Muscle layer of colon (tissue), 2 donors: ENCODE results near the gene SPRTN.
"Not testable (repeated sequence)": the region's sequence is repeated elsewhere in the genome, so short reads cannot be mapped to it uniquely, and the experiment has no call there.

Experiments
- H3K27ac ChIP-seq: one replicate; pipeline ENCODE4 v1.7.0; 2013; ENCODE audit warnings: low read depth, mild to moderate bottlenecking, low read length, moderate library complexity
- H3K27me3 ChIP-seq, 2 donors: one replicate each; pipeline ENCODE4 v1.7.0; 2013; ENCODE audit warnings: low read length in 2 of 2, mild to moderate bottlenecking in 2 of 2; ENCODE audit not compliant: insufficient read depth in 2 of 2, control insufficient read depth in 1 of 2
- H3K36me3 ChIP-seq: one replicate; pipeline ENCODE4 v1.7.0; 2013; ENCODE audit warnings: mild to moderate bottlenecking, low read length; ENCODE audit not compliant: insufficient read depth
- H3K4me1 ChIP-seq: one replicate; pipeline ENCODE4 v1.7.0; 2013; ENCODE audit warnings: mild to moderate bottlenecking, low read length; ENCODE audit not compliant: insufficient read depth
- H3K4me3 ChIP-seq, 2 donors: one replicate each; pipeline ENCODE4 v1.7.0; 2013; ENCODE audit warnings: low read length in 2 of 2, low read depth in 1 of 2, mild to moderate bottlenecking in 1 of 2, moderate library complexity in 1 of 2
- H3K9ac ChIP-seq: one replicate; pipeline ENCODE4 v1.7.0; 2013; ENCODE audit warnings: low read length
- H3K9me3 ChIP-seq: one replicate; pipeline ENCODE4 v1.7.0; 2013; ENCODE audit warnings: mild to moderate bottlenecking, low read length
- donor health status: abdominal sarcoma.
- donor health status: Adenocarcinoma of cecum.

Gene SPRTN

GRCh38 chr1:231337472-231338269 is 422 bp upstream of the SPRTN start, which contains the start of gene EXOC8:
Gene EXOC8, minus strand, starts transcription at chr1:231337852. Its CDS starts 107 bp downstream, at chr1:231337745.
- Histone ChIP-seq H3K27me3 (no peaks in the 10 kb centered on the region), H3K4me3 (peak within 1 kb of the TSS; percentile 91 to 98), H3K27ac (peak within 1 kb of the TSS; percentile 96), H3K36me3 (peaks cover 4% of the 10 kb centered on the region), H3K9me3 (no peaks in the 10 kb centered on the region), H3K9ac (peak within 1 kb of the TSS; percentile 97), H3K4me1 (peaks cover 40% of the 10 kb centered on the region)

DNA sequence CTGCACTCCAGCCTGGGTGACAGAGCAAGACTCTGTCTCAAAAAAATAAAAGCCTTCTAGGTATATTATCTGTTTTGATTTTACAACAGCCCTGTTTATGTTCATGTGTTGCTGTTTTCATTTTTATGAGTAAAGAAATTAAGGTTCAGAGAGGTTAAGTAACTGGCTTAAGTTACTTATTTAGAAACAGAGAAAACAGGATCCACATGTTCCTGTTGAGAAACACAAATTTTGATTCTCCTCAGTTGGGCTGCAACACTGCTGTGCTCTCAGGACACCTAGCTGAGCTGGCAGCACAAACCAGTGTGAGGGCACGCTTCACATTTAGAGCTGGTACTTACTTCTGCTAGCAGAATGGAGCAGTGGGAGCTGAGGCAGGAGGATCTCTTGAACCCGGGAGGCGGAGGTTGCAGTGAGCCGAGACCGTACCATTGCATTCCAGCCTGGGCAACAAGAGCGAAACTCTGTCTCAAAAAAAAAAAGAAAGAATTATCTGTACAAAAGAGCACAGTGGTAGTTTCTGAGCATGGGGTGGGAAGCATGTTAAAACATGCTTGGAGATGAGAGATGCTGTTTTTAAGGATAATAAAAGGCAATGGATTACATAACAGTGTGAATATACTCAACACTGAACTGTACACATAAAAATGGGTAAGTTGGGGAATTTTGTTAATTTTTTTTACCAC is 2.4 kb downstream of the SPRTN start:
- Histone ChIP-seq H3K27ac (no peak overlapping the region), H3K4me3 (no peak overlapping the region), H3K4me1 (peaks cover 21% of the 10 kb centered on the region), H3K9me3 (no peaks in the 10 kb centered on the region), H3K36me3 (peaks cover 13% of the 10 kb centered on the region), H3K9ac (no peak overlapping the region), H3K27me3 (no peaks in the 10 kb centered on the region)

GRCh38 chr1:231347961-231348360 is 9.9 kb downstream of the SPRTN start:
- H3K36me3 ChIP-seq = peaks cover 55% of the 10 kb centered on the region

DNA sequence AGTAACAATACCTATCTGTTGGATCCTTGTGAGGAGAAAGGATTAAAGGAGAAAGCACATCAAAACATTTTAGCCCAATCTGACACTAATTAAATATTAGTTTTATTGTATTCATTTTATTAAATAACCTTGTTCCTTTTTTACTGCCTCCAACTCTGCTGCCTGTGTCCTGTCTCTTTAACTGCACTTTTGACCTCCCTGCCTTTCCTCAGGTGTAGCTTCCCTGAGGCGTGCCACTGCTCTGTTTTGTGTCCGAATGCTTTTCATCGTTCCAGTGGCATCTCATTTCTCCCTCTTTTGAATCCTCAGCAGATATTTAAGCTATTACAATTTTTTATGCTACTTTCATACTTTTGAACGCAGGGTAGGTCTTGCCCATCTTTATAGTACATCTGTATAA is 10.3 kb downstream of the SPRTN start:
- Histone ChIP-seq H3K9me3 (no peaks in the 10 kb centered on the region), H3K36me3 (peaks cover 54% of the 10 kb centered on the region), H3K4me3 (no peak overlapping the region), H3K27me3 (no peaks in the 10 kb centered on the region), H3K9ac (no peak overlapping the region), H3K27ac (no peak overlapping the region), H3K4me1 (no peaks in the 10 kb centered on the region)

More at GRCh38 chr1:231347961-231348360, 9.9 kb downstream of the SPRTN start:
- Histone ChIP-seq H3K4me3 (no peak overlapping the region), H3K4me1 (no peaks in the 10 kb centered on the region), H3K9me3 (no peaks in the 10 kb centered on the region), H3K27ac (no peak overlapping the region), H3K27me3 (no peaks in the 10 kb centered on the region), H3K9ac (no peak overlapping the region)

- not testable (repeated sequence) for H3K4me3 ChIP-seq, H3K9ac ChIP-seq
- peaks cover 52% of the 10 kb centered on the region for H3K36me3 ChIP-seq
These were observed 10.8 kb downstream of the SPRTN start for GRCh38 chr1:231348856-231349255.

DNA sequence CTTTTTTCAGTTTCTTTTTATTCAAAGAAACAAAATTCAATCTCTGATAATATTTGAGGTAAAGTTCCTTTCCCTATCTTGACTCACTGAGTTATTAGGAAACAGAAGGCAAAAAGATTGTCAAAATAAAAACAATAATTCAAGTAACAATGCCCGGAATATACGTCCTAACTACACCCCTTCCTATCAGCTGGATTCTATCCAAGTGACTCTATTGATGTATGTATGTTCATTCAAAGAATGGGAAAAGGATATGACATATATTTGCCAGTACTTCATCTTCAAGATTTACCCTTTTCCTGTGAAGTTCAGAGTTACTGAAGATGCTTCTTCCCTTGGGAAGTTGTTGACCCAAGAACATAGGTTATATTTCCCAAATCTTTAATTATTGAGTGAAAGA is 13.7 kb downstream of the SPRTN start:
- Histone ChIP-seq H3K27ac (no peak overlapping the region), H3K36me3 (peaks cover 52% of the 10 kb centered on the region)

More at GRCh38 chr1:231348856-231349255, 10.8 kb downstream of the SPRTN start:
- H3K27me3 ChIP-seq, H3K4me1 ChIP-seq, H3K9me3 ChIP-seq, H3K27ac ChIP-seq: not testable (repeated sequence)

DNA sequence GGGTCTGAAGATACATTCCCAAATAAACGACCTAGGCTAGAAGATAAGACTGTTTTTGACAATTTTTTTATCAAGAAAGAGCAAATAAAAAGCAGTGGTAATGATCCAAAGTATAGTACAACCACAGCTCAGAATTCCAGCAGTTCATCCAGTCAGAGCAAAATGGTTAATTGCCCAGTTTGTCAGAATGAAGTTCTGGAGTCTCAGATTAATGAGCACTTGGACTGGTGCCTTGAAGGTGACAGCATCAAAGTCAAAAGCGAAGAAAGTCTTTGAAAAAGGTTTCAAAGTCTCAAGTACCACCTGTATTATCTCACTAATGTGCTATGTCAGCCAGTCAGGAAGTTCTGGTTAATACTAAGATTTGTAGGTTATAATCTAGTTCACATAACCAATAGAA is 15.0 kb downstream of the SPRTN start:
- H3K36me3 ChIP-seq = peaks cover 42% of the 10 kb centered on the region
- no peak overlapping the region for H3K4me3 ChIP-seq
- H3K4me1 ChIP-seq = peaks cover 9% of the 10 kb centered on the region
- no peak overlapping the region for H3K27ac ChIP-seq
- H3K9me3 ChIP-seq = no peaks in the 10 kb centered on the region
- no peaks in the 10 kb centered on the region for H3K27me3 ChIP-seq
- no peak overlapping the region for H3K9ac ChIP-seq

More for the DNA sequence above, 13.7 kb downstream of the SPRTN start:
- Histone ChIP-seq H3K4me3 (no peak overlapping the region), H3K27me3 (no peaks in the 10 kb centered on the region), H3K9ac (no peak overlapping the region), H3K4me1 (no peaks in the 10 kb centered on the region), H3K9me3 (no peaks in the 10 kb centered on the region)

- Histone ChIP-seq H3K27me3 (no peaks in the 10 kb centered on the region), H3K9ac (no peak overlapping the region), H3K36me3 (peaks cover 35% of the 10 kb centered on the region), H3K9me3 (no peaks in the 10 kb centered on the region), H3K4me3 (no peak overlapping the region), H3K4me1 (peaks cover 12% of the 10 kb centered on the region), H3K27ac (no peak overlapping the region)
These were observed 16.4 kb downstream of the SPRTN start for GRCh38 chr1:231354330-231355020.

DNA sequence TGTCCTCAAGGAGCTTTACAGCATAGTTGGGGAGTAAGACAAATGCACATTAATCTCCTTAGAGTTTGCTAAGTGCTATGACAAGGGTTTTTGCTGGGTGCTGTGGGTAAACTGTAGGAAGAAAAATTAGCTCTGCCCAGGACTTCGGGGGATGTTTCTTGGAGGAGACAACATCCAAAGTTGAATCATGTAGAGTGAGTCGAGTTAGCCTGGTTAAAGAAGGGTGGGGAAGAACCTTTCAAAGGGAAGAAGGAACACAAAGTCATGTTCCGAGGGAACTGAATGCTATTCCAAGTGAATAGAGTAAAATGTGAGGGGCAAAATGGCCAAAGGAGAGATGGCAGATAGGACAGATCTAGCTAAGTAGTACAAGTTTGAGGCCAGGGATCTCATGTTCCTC is 17.1 kb downstream of the SPRTN start:
- Histone ChIP-seq H3K27me3 (no peaks in the 10 kb centered on the region), H3K9me3 (no peaks in the 10 kb centered on the region), H3K4me3 (no peak overlapping the region), H3K9ac (no peak overlapping the region), H3K4me1 (peaks cover 12% of the 10 kb centered on the region), H3K27ac (no peak overlapping the region), H3K36me3 (peaks cover 28% of the 10 kb centered on the region)

DNA sequence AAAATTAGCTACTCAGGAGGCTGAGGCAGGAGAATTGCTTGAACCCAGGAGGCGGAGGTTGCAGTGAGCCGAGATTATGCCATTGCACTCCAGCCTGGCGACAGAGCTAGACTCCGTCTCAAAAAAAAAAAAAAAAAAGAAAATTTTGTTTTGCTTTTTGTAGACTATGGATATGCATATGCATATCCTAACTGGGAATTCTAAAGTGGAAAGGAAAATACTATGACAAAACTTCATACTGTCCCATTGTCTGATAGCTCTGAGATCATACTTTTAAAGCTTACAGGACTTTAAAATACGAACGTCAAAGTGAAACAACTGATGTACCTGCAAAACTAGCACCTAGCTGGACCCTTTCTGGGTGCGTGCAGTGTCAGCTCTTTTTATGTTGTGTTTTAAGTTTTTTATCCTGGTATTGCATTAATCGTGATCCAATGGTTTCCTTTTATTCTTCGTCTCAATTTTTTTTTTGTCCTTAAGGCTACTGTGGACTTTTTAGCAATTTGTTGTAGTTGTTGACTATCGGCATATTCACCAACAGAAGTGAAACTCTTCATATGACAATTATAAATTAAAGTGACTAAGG is 19.2 kb downstream of the SPRTN start:
- Histone ChIP-seq H3K4me1 (peaks cover 12% of the 10 kb centered on the region), H3K4me3 (no peak overlapping the region), H3K36me3 (peaks cover 10% of the 10 kb centered on the region), H3K27me3 (no peaks in the 10 kb centered on the region), H3K9ac (no peak overlapping the region), H3K9me3 (no peaks in the 10 kb centered on the region), H3K27ac (no peak overlapping the region)

DNA sequence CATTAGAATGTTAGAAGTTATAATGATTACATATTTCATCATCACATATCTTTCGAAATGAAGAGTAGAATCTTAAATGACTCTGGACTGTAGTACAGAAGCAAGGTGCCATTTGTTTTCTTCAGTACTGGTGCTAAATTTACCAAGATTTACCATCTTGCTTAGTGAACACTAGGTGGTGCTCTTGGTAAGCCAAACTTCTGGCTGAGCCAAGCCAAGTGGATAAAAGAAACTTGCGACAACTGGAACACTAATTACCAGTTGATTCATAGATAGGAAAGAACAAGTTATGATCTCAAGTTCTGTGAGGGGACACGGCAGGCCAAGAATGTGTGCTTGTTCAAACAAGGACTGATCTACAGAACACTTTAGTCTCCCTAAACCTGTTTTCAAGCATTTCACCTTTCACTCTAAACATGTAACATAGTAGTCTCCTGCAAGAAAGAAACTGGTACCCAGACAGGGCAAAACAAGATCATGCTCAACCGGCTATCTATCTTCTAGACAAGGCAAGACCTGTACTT is 19.8 kb downstream of the SPRTN start:
- H3K36me3 ChIP-seq = peaks cover 4% of the 10 kb centered on the region
- peaks cover 12% of the 10 kb centered on the region for H3K4me1 ChIP-seq
- H3K27me3 ChIP-seq = no peaks in the 10 kb centered on the region
- H3K9ac ChIP-seq = no peak overlapping the region
- peak overlapping the region; percentile 38 for H3K27ac ChIP-seq
- H3K9me3 ChIP-seq = no peaks in the 10 kb centered on the region
- H3K4me3 ChIP-seq = no peak overlapping the region
